SJSA1 (cell line): ENCODE measurements around the gene RAD50. TPM values are rescaled to one million over a fixed set of nuclear protein-coding genes. Genes with fewer than 3 reads are reported as not detected.

Experiments
- DNase-seq, 2 experiments: peaks; one replicate each; pipeline ENCODE4 v3.0.0-alpha.2; 2015 to 2020; ENCODE audit warnings: low spot score in 2 of 2, low read depth in 1 of 2
- H3K27ac ChIP-seq: fragments of 250-450 bp; sonication (Bioruptor Pico); 2 replicates; pipeline ENCODE4 v1.5.1; 2020; ENCODE audit warnings: mild to moderate bottlenecking, moderate library complexity
- H3K27me3 ChIP-seq: fragments of 250-450 bp; sonication (Bioruptor Pico); replicated peaks from 2 replicates; pipeline ENCODE4 v1.5.1; 2020; ENCODE audit warnings: mild to moderate bottlenecking, moderate library complexity
- H3K36me3 ChIP-seq: fragments of 250-450 bp; sonication (Bioruptor Pico); 2 replicates; pipeline ENCODE4 v1.5.1; 2020; ENCODE audit warnings: mild to moderate bottlenecking
- H3K4me1 ChIP-seq: fragments of 250-450 bp; sonication (Bioruptor Pico); replicated peaks from 2 replicates; pipeline ENCODE4 v1.6.1; 2021; ENCODE audit warnings: mild to moderate bottlenecking
- H3K4me3 ChIP-seq: fragments of 250-450 bp; sonication (Bioruptor Pico); 2 replicates; pipeline ENCODE4 v1.5.1; 2020; ENCODE audit warnings: mild to moderate bottlenecking
- H3K9me3 ChIP-seq: fragments of 250-450 bp; sonication (Bioruptor Pico); replicated peaks from 2 replicates; pipeline ENCODE4 v1.5.1; 2020; ENCODE audit warnings: mild to moderate bottlenecking
- total RNA-seq: library from RNA; depleted of rRNA; stranded (reverse); fragments of >200 nt; shearing (Covaris generic); gene quantifications from 2 replicates; pipeline ENCODE4 v1.2.3, GENCODE V29; 2014

The RAD50 gene
- total RNA-seq, 1 experiment from 2014 or later = 17.9 TPM

- Histone ChIP-seq H3K36me3 (no peaks in the 10 kb centered on the region), H3K9me3 (no peaks in the 10 kb centered on the region), H3K4me1 (peaks cover 18% of the 10 kb centered on the region), H3K27ac (no peak overlapping the region), H3K27me3 (no peaks in the 10 kb centered on the region), H3K4me3 (no peak overlapping the region)
- DNase-seq = no peak
Measured at GRCh38 chr5:132664696-132665209, 108.0 kb downstream of the RAD50 start.

DNA sequence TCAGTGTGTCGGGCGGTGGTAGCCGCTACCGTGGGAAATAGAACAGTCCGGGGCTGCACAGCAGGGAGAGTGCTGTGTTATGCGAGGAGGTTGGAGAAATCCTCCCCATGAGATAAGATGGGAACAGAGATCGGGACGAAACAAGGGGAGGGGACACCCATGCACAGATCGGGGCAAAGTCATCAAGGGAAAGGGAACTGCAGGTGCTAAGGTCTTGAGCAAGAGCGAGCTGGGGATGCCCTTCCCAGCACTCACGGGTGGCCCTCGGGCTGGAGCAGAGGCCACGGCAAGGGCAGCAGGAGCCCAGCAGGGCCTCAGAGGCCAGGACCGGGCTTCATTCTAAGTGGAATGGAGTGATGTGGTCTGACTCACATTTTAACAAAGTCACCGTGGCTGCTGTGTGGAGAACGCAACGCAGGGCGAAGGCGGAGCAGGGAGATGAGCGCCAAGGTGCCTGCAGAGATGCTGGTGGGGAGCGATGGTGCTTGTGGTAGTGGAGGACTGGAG lies 108.8 kb downstream of the RAD50 start:
- DNase-seq = peak in 1 of 2 experiments; percentile 43
- H3K27ac ChIP-seq = no peak overlapping the region
- peaks cover 24% of the 10 kb centered on the region for H3K4me1 ChIP-seq
- H3K27me3 ChIP-seq = no peaks in the 10 kb centered on the region
- no peaks in the 10 kb centered on the region for H3K9me3 ChIP-seq
- H3K4me3 ChIP-seq = no peak overlapping the region
- H3K36me3 ChIP-seq = no peaks in the 10 kb centered on the region

GRCh38 chr5:132666310-132667123 lies 109.7 kb downstream of the RAD50 start:
- no peak overlapping the region for H3K4me3 ChIP-seq
- H3K36me3 ChIP-seq = no peaks in the 10 kb centered on the region
- no peak overlapping the region for H3K27ac ChIP-seq
- peaks cover 27% of the 10 kb centered on the region for H3K4me1 ChIP-seq
- no peaks in the 10 kb centered on the region for H3K27me3 ChIP-seq
- H3K9me3 ChIP-seq = no peaks in the 10 kb centered on the region
- DNase-seq = peak in 1 of 2 experiments; percentile 44

DNA sequence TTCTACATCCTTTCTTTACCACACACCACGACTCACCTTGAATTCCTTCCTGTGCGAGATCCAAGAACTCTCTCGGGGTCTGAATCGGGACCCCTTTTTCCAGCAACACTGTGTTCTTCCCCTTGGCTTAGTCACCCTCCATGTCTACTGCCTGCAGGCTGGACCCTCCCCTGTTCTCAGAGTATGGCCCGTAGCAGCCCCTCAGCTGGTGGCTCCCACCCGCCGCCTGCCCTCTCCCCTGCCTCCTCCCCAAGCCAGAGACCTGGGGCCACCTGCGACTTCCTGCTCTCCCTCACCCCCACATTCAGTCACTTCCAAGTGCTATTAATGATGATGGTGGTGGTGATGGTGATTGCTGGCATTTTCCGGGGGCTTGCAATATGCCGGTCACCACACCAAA lies 110.5 kb downstream of the RAD50 start:
- H3K4me3 ChIP-seq = no peak overlapping the region
- no peaks in the 10 kb centered on the region for H3K27me3 ChIP-seq
- peaks cover 27% of the 10 kb centered on the region for H3K4me1 ChIP-seq
- H3K27ac ChIP-seq = no peak overlapping the region
- peak in 1 of 2 experiments; percentile 36 for DNase-seq
- H3K36me3 ChIP-seq = no peaks in the 10 kb centered on the region
- H3K9me3 ChIP-seq = no peaks in the 10 kb centered on the region

- Histone ChIP-seq H3K27ac (no peak overlapping the region), H3K36me3 (no peaks in the 10 kb centered on the region), H3K4me3 (no peak overlapping the region), H3K27me3 (no peaks in the 10 kb centered on the region), H3K9me3 (no peaks in the 10 kb centered on the region), H3K4me1 (peaks cover 24% of the 10 kb centered on the region)
- peak in 1 of 2 experiments; percentile 40 for DNase-seq
Measured at GRCh38 chr5:132667761-132668705, 111.3 kb downstream of the RAD50 start.

- H3K9me3 ChIP-seq = no peaks in the 10 kb centered on the region
- H3K36me3 ChIP-seq = no peaks in the 10 kb centered on the region
- no peaks in the 10 kb centered on the region for H3K27me3 ChIP-seq
- peak in 1 of 2 experiments; percentile 33 for DNase-seq
- H3K27ac ChIP-seq = no peak overlapping the region
- peaks cover 23% of the 10 kb centered on the region for H3K4me1 ChIP-seq
- H3K4me3 ChIP-seq = no peak overlapping the region
Measured at GRCh38 chr5:132668706-132669454, 112.1 kb downstream of the RAD50 start.

GRCh38 chr5:132669455-132669820 lies 112.7 kb downstream of the RAD50 start:
- DNase-seq = peak in 1 of 2 experiments; percentile 52
- Histone ChIP-seq H3K27ac (no peak overlapping the region), H3K36me3 (no peaks in the 10 kb centered on the region), H3K27me3 (no peaks in the 10 kb centered on the region), H3K9me3 (no peaks in the 10 kb centered on the region), H3K4me3 (no peak overlapping the region), H3K4me1 (peaks cover 29% of the 10 kb centered on the region)

DNA sequence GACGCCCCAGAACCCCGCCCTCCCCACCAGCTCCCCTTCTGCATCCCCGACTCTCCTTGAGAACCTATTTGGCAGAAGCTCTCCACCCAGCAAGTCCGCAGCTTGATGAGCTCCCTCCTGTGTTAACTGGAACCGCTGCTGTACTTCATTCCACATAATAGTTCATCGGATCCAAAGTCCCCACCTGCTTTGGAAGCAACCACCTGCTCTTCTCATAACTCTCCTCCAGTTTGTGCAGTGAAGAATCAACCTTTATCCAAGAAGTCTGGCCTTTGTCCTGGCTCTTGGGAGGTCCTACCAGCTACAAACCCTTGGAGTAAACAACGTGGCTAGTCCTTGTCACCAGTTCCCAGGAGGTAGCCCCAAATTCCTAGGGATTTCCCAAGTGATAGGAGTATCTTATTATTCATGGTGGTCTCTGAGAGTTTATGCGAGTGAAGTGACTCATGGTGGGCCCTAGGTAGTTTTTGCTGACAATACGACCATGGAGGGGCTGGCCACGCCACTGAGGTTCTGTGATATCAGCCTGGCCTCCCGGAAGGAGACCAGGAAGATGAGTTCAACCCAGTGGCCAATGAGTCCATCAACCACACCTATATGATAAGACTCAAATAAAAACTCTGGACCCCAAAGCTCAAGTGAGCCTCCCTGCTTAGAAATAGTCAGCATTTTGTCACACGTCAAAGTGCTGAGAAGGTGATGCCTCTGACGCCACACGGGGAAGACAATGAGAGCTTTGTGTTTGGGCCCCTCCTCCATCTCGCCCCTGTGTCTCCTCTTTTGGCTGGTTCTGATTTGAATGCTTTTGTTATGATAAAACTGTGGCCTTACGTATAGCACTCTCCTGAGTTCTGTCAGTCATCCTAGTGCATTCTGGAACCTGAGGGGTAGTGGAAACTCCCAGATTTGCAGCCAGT lies 113.4 kb downstream of the RAD50 start:
- Histone ChIP-seq H3K9me3 (no peaks in the 10 kb centered on the region), H3K27me3 (no peaks in the 10 kb centered on the region), H3K4me1 (peaks cover 37% of the 10 kb centered on the region), H3K36me3 (no peaks in the 10 kb centered on the region), H3K4me3 (no peak overlapping the region), H3K27ac (no peak overlapping the region; the same call in 1 of the 2 replicates)
- DNase-seq = peak; percentile 73 to 78

GRCh38 chr5:132671000-132671399 lies 114.2 kb downstream of the RAD50 start:
- H3K27ac ChIP-seq = no peak overlapping the region; the same call in 1 of the 2 replicates
- no peaks in the 10 kb centered on the region for H3K27me3 ChIP-seq
- no peaks in the 10 kb centered on the region for H3K36me3 ChIP-seq
- H3K4me3 ChIP-seq = no peak overlapping the region
- DNase-seq = no peak
- H3K9me3 ChIP-seq = no peaks in the 10 kb centered on the region
- H3K4me1 ChIP-seq = peaks cover 42% of the 10 kb centered on the region

DNA sequence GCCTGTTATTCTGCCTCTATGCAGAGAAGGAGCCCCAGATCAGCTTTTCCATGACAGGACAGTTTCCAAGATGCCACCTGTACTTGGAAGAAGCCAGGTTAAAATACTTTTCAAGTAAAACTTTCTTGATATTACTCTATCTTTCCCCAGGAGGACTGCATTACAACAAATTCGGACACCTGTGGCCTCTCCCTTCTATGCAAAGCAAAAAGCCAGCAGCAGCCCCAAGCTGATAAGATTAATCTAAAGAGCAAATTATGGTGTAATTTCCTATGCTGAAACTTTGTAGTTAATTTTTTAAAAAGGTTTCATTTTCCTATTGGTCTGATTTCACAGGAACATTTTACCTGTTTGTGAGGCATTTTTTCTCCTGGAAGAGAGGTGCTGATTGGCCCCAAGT lies 116.7 kb downstream of the RAD50 start:
- Histone ChIP-seq H3K36me3 (no peaks in the 10 kb centered on the region), H3K9me3 (no peaks in the 10 kb centered on the region), H3K4me1 (peaks cover 49% of the 10 kb centered on the region), H3K27ac (peak overlapping the region; percentile 91; the same call in 1 of the 2 replicates), H3K27me3 (no peaks in the 10 kb centered on the region), H3K4me3 (no peak overlapping the region)
- DNase-seq = no peak

- no peaks in the 10 kb centered on the region for H3K36me3 ChIP-seq
- peak in 1 of 2 experiments; percentile 35 for DNase-seq
- no peaks in the 10 kb centered on the region for H3K9me3 ChIP-seq
- H3K4me3 ChIP-seq = no peak within 1 kb of the TSS; the same call in 1 of the 2 replicates
- H3K27ac ChIP-seq = peak within 1 kb of the TSS; percentile 91
- H3K4me1 ChIP-seq = peaks cover 49% of the 10 kb centered on the region
- no peaks in the 10 kb centered on the region for H3K27me3 ChIP-seq
Measured at GRCh38 chr5:132673939-132674630, 117.3 kb downstream of the RAD50 start, which contains the start of gene IL4. IL4 (plus strand) TSS chr5:132673989; CDS start chr5:132674051, 62 bp downstream.
